GM21528 (cell line): ENCODE data around the gene FIBIN.
"Not testable (repeated sequence)": the region's sequence is repeated elsewhere in the genome, so short reads cannot be mapped to it uniquely, and the experiment has no call there.

Source experiments
- ATAC-seq: cut with Tn5 transposase; IDR thresholded peaks from one replicate; pipeline ENCODE4 v1.9.1; 2021; ENCODE audit warnings: mild to moderate bottlenecking, moderate library complexity; ENCODE audit not compliant: unreplicated experiment, low FRiP score

FIBIN gene

GRCh38 chr11:26976389-26976788 is 17.5 kb upstream of the FIBIN start:
- ATAC-seq = no peak

- ATAC-seq = not testable (repeated sequence)
Measured at GRCh38 chr11:26977209-26977608, 16.7 kb upstream of the FIBIN start.

GRCh38 chr11:26983645-26984044 is 10.3 kb upstream of the FIBIN start:
- no peak for ATAC-seq

GRCh38 chr11:26985470-26985869 is 8.4 kb upstream of the FIBIN start:
- no peak for ATAC-seq

GRCh38 chr11:26985943-26986342 is 8.0 kb upstream of the FIBIN start:
- ATAC-seq = no peak

GRCh38 chr11:26987272-26987671 is 6.6 kb upstream of the FIBIN start:
- no peak for ATAC-seq

GRCh38 chr11:26987731-26988130 is 6.2 kb upstream of the FIBIN start:
- ATAC-seq = no peak

- no peak for ATAC-seq
Measured at GRCh38 chr11:26992031-26992541, 1.8 kb upstream of the FIBIN start.

GRCh38 chr11:26994631-26995095 is 751 bp downstream of the FIBIN start:
- ATAC-seq = no peak

GRCh38 chr11:26995701-26996460 is 2.0 kb downstream of the FIBIN start:
- no peak for ATAC-seq

- no peak for ATAC-seq
Measured at GRCh38 chr11:26997378-26997777, 3.5 kb downstream of the FIBIN start.

GRCh38 chr11:27001136-27001730 is 7.3 kb downstream of the FIBIN start:
- not testable (repeated sequence) for ATAC-seq

- no peak for ATAC-seq
Measured at GRCh38 chr11:27002431-27002830, 8.5 kb downstream of the FIBIN start.

- no peak for ATAC-seq
Measured at GRCh38 chr11:27002838-27003237, 8.9 kb downstream of the FIBIN start.

GRCh38 chr11:27004103-27004502 is 10.2 kb downstream of the FIBIN start:
- no peak for ATAC-seq

GRCh38 chr11:27008811-27009535 is 15.1 kb downstream of the FIBIN start:
- no peak for ATAC-seq

- no peak for ATAC-seq
Measured at GRCh38 chr11:27011560-27012233, 17.8 kb downstream of the FIBIN start.

GRCh38 chr11:27012234-27012921 is 18.5 kb downstream of the FIBIN start:
- no peak for ATAC-seq

GRCh38 chr11:27013781-27014361 is 20.0 kb downstream of the FIBIN start:
- no peak for ATAC-seq
